ENCODE results near the gene RANBP17. TPM values are rescaled to one million over a fixed set of nuclear protein-coding genes. Genes with fewer than 3 reads are reported as not detected.

The RANBP17 gene
- total RNA-seq, 1 experiment from 2014 or later: 6.0 TPM

DNA sequence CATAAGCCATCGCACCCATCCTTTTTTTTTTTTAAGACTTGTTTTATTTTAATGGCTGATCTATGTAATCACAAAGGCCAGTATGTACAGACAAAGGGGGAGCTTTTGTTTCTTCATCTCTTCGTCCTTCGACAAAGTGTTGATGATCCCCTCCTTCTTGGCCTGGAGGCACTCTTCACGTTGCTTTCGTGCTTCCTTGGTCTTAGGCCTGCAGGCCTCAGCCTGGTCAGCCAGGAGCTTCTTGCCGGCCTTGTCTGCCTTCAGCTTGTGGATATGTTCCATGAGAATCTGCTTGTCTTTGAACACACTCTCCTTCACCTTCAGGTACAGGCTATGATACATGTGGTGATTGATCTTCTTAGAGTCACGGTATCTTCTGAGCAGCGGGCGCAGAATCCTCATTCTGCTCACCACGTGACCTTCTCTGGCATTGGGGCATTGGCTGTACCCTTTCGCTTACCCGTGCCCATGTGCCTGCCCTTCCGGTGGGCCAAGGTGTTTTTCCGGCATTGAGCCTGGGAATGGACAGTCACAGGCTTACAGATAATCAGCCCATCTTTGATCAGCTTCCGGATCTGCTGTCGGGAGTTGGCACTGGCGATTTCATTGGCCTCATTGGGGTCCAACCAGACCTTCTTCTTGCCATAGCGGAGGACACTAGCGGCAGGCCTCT is 483.3 kb downstream of the RANBP17 start:
- CTCF ChIA-PET: interaction anchor here (0.5 kb wide), 1 partner anchor 60 kb away, joined by 3 read pairs; no protein-coding TSS in a partner anchor
- intact Hi-C loops (cut with micrococcal nuclease): loop anchor here (5.0 kb wide), 1 partner anchor 603 kb away; no protein-coding TSS in a partner anchor
- no peaks in the 10 kb centered on the region for H3K79me2 ChIP-seq (ENCODE audit: low read length)

More for the DNA sequence above, 483.3 kb downstream of the RANBP17 start:
- no peaks in the 10 kb centered on the region for H3F3A ChIP-seq (ENCODE audit: low read length, unreplicated experiment)
- no TSS peak for BruUV-seq (replicated peaks)
- H3K4me1 ChIP-seq (ENCODE audit: insufficient read depth, low read length): no peaks in the 10 kb centered on the region
- no peak overlapping the region for H3K9ac ChIP-seq (ENCODE audit: low read length)
- no peak overlapping the region for H3K27ac ChIP-seq (ENCODE audit: low read length)
- no peak overlapping the region for H3K4me2 ChIP-seq (ENCODE audit: low read length)
- H4K20me1 ChIP-seq (ENCODE audit: low read length): no peaks in the 10 kb centered on the region
- POLR2A ChIA-PET (ENCODE audit: unreplicated experiment): no interaction called here
- no peaks in the 10 kb centered on the region for H3K9me3 ChIP-seq (ENCODE audit: low read length)
- H3K4me3 ChIP-seq (ENCODE audit: low read length): no peak overlapping the region
- DNase-seq: no peak
- no peaks in the 10 kb centered on the region for H3K27me3 ChIP-seq (ENCODE audit: low read length)
- no peak for ATAC-seq
- H3K9me2 ChIP-seq (replicated peaks; ENCODE audit: low read length): no peaks in the 10 kb centered on the region
- H2AFZ ChIP-seq (ENCODE audit: low read length): no peak overlapping the region
- TF ChIP-seq, protein P1, sequence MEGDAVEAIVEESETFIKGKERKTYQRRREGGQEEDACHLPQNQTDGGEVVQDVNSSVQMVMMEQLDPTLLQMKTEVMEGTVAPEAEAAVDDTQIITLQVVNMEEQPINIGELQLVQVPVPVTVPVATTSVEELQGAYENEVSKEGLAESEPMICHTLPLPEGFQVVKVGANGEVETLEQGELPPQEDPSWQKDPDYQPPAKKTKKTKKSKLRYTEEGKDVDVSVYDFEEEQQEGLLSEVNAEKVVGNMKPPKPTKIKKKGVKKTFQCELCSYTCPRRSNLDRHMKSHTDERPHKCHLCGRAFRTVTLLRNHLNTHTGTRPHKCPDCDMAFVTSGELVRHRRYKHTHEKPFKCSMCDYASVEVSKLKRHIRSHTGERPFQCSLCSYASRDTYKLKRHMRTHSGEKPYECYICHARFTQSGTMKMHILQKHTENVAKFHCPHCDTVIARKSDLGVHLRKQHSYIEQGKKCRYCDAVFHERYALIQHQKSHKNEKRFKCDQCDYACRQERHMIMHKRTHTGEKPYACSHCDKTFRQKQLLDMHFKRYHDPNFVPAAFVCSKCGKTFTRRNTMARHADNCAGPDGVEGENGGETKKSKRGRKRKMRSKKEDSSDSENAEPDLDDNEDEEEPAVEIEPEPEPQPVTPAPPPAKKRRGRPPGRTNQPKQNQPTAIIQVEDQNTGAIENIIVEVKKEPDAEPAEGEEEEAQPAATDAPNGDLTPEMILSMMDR (conservative IDR thresholded peaks at IDR 0.05; ENCODE audit: low read depth, low read length): no peak
- TF ChIP-seq EZH2phosphoT487 (IDR thresholded peaks at IDR 0.05; ENCODE audit: borderline replicate concordance, low read length) (no peak), EZH2 (IDR thresholded peaks at IDR 0.05; ENCODE audit: low read length, unreplicated experiment) (no peak)
- no peaks in the 10 kb centered on the region for H3K36me3 ChIP-seq (ENCODE audit: low read depth, low read length)

Other genes with a start within 250 kb of the RANBP17 start
- gene GABRP, start 78.3 kb upstream of the RANBP17 start, total RNA-seq (2014; rRNA removed): not detected in 2 replicates